Small intestine (tissue), 7 donors: ENCODE results near the gene VPS9D1. TPM values are rescaled to one million over a fixed set of nuclear protein-coding genes. Genes with fewer than 3 reads are reported as not detected.
"Not testable (repeated sequence)": the region's sequence is repeated elsewhere in the genome, so short reads cannot be mapped to it uniquely, and the experiment has no call there.

Experiments
- DNase-seq, 2 donors: peaks; one replicate each; pipeline versions ENCODE4 v3.0.0 to v3.0.0-alpha.2; 2013
- FAIRE-seq: peaks from 2 replicates; lab custom pipeline; 2012; peaks lifted over from hg19 to GRCh38; lab: Jason Lieb, UNC
- H3K27ac ChIP-seq, 3 donors: one replicate each; pipeline ENCODE4 v1.5.1; 2013; ENCODE audit warnings: low read length in 2 of 3, mild to moderate bottlenecking in 2 of 3, control low read depth in 1 of 3, inconsistent platforms in 1 of 3, low read depth in 1 of 3, moderate library complexity in 1 of 3
- H3K27me3 ChIP-seq, 3 donors: one replicate each; pipeline ENCODE4 v1.6.1; 2013; ENCODE audit warnings: low read length in 3 of 3, inconsistent platforms in 1 of 3; ENCODE audit not compliant: control insufficient read depth in 3 of 3, insufficient read depth in 3 of 3
- H3K36me3 ChIP-seq, 3 donors: one replicate each; pipeline ENCODE4 v1.6.1; 2013; ENCODE audit warnings: low read length in 3 of 3, inconsistent platforms in 1 of 3, low read depth in 1 of 3, mild to moderate bottlenecking in 1 of 3, moderate library complexity in 1 of 3; ENCODE audit not compliant: control insufficient read depth in 3 of 3, insufficient read depth in 2 of 3
- H3K4me1 ChIP-seq, 3 donors: one replicate each; pipeline ENCODE4 v1.6.1; 2013; ENCODE audit warnings: low read length in 2 of 3, inconsistent platforms in 1 of 3, low read depth in 1 of 3, mild to moderate bottlenecking in 1 of 3, moderate library complexity in 1 of 3; ENCODE audit not compliant: control insufficient read depth in 3 of 3, insufficient read depth in 2 of 3
- H3K4me3 ChIP-seq, 3 donors: one replicate each; pipeline ENCODE4 v1.5.1; 2013; ENCODE audit warnings: low read length in 3 of 3, control low read depth in 1 of 3, inconsistent platforms in 1 of 3, low read depth in 1 of 3, mild to moderate bottlenecking in 1 of 3, moderate library complexity in 1 of 3
- H3K9me3 ChIP-seq, 2 donors: one replicate each; pipeline ENCODE4 v1.6.1; 2013; ENCODE audit warnings: low read depth in 1 of 2, low read length in 1 of 2; ENCODE audit not compliant: control insufficient read depth in 2 of 2, insufficient read depth in 1 of 2
- WGBS, 3 donors: extraction: QIAGEN DNeasy Blood & Tissue Kit; methylation state at CpG; one replicate each; pipeline ENCODE4 v1.1.7; 2013; 5-methylcytosine and 5-hydroxymethylcytosine counted together
- polyA plus RNA-seq, 4 donors: library from polyadenylated mRNA; stranded (reverse) in 3 of 4; unstranded in 1 of 4; fragments of 200-250 nt in 3 of 4; fragments of 120-200 nt in 1 of 4; gene quantifications; one replicate each; pipeline versions ENCODE4 v1.2.1 to v1.2.3, GENCODE V29; 2013
- donor health status: healthy with polysubstance abuse.
- donor health status: control.
- donor health status: control.
- donor health status: Bipolar disorder and iron deficiency.
- donor health status: healthy.

Gene VPS9D1
- polyA plus RNA-seq, 4 donors, result 12.3 to 48.5 (median 28.8) TPM

DNA sequence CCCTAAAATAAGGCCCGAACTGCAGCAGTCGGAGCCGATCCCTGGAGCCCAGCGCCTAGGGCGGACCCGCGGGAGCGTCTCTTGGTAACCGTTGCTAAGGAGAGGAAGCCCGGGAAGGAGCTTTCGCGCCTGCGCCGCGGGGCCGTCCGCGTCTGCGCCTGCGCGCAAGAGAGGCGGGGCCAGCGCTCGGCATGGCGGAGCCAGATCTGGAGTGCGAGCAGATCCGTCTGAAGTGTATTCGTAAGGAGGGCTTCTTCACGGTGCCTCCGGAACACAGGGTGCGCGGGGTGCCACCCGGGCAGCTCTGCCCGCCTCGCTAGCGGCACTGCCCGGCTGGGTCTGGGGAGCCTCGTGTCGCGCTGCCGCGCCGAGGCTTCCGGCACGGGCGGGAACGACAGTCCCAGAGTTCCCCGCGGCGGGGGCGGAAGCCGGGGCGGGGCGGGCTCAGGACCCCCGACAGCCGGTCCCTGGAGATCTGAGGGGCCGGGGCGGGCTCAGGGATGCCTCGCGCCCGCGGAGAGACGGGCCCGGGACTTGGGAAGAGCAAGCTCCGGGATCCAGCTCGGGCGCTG is 34.1 kb downstream of the VPS9D1 start, which contains the start of gene CDK10:
Gene CDK10, plus strand, starts transcription at position 170 of the 572 bp plus-strand sequence. Its CDS starts 22 bp downstream, at position 192.
- Histone ChIP-seq H3K4me1 (peaks cover 5 to 21% (median 5%) of the 10 kb centered on the region in 3 donors), H3K36me3 (peaks cover 0 to 48% (median 3%) of the 10 kb centered on the region in 3 donors), H3K27ac (peak within 1 kb of the TSS; percentile 88 to 93 (median 93)), H3K27me3 (no peaks in the 10 kb centered on the region), H3K4me3 (peak within 1 kb of the TSS; percentile 80 to 91 (median 80)), H3K9me3 (peaks cover 0 to 15% of the 10 kb centered on the region in 2 donors)
- 0% methylated on average over 49 to 67 of the region's 67 CpGs for WGBS, 3 donors
- FAIRE-seq (no peak), DNase-seq (peak; percentile 92 to 98)

DNA sequence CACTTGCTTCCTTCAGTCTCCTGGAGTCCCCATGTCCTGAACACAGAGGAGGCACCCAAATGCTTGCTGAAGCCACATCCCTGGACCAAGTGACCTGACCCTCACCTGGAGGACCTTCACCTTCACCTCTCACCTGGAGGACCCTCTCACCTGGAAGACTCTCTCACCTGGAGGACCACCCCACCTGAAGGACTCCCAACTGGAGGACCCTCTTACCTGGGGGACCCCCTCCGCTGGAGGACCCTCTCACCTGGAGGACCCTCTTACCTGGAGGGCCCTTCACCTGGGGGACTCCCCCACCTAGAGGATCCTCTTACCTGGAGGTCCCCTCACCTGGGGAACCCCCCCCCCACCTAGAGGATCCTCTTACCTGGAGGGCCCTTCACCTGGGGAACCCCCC is 34.8 kb downstream of the VPS9D1 start:
- Histone ChIP-seq H3K4me3 (peak overlapping the region in 1 of 3 donors; percentile 80), H3K27ac (no peak overlapping the region), H3K4me1 (peaks cover 5 to 21% (median 5%) of the 10 kb centered on the region in 3 donors), H3K27me3 (no peaks in the 10 kb centered on the region), H3K36me3 (peaks cover 0 to 42% (median 3%) of the 10 kb centered on the region in 3 donors), H3K9me3 (peaks cover 0 to 15% of the 10 kb centered on the region in 2 donors)
- FAIRE-seq (no peak), DNase-seq (no peak)
- WGBS, 3 donors, result 50 to 97% (median 85%) methylated on average over 1 of the region's 1 CpG

DNA sequence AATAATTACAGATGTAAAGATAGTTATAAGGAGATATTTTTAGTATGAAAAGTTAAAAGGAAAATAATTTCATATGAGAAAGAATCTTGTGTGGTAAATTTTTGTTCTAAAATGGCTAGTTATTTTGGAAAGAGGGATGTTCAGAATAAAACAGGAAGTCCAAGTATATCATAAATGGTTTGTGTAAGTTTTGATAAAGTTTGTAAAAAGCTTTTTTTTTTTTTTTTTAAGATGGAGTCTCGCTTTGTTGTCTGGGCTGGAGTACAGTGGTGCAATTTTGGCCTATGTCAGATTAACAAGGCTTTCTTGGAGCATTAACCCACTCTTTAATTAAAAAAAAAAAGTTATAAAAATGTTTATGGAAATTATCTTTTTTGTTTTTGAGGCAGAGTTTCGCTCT is 42.4 kb downstream of the VPS9D1 start:
- FAIRE-seq, result no peak
- peaks cover 0 to 10% of the 10 kb centered on the region in 2 donors for H3K9me3 ChIP-seq
- WGBS, 3 donors, result 92 to 96% (median 96%) methylated on average over 2 of the region's 2 CpGs
- H3K4me1 ChIP-seq, result no peaks in the 10 kb centered on the region
- H3K27me3 ChIP-seq, result no peaks in the 10 kb centered on the region
- no peak overlapping the region for H3K4me3 ChIP-seq
- H3K27ac ChIP-seq, result no peak overlapping the region
- H3K36me3 ChIP-seq, result no peaks in the 10 kb centered on the region
- no peak for DNase-seq

DNA sequence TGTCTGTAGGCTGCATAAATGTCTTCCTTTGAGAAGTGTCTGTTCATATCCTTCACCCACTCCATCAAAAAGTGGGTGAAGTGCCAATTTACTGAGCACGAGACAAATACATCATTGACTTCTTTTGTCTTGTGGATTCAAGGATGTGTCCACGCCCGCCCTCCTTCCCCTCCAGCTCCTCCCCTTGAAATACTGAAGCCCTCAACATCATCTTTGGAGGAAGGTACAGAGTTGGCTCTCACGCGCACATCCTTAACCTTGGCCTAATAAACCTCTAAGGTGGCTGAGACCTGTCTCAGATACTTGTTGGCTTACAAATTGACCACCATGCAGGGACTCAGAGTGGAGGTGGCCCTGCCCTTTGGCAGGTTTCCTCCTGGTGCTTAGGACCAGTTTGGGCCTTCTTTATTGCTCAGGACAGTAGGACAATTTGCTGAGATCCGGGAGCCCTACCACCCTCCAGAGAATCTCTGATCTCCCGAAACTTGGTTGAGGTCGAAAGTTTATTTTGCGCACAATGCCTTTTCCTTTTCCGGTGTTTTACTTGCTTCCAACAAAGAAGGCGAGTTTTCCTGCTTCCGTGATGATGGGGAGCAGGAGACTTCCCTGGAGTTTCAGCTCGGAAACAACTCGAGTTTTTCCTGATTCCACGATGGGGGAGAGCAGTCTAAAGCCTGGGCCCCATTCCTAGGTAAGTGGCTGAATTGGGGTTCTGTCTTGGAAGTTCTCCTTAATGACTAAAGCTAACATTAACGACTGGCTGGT is 48.3 kb downstream of the VPS9D1 start:
- H3K36me3 ChIP-seq, result peaks cover 0 to 13% (median 0%) of the 10 kb centered on the region in 3 donors
- peaks cover 0 to 19% (median 2%) of the 10 kb centered on the region in 3 donors for H3K4me1 ChIP-seq
- peaks cover 0 to 2% of the 10 kb centered on the region in 2 donors for H3K9me3 ChIP-seq
- 89 to 94% (median 92%) methylated on average over 16 of the region's 16 CpGs for WGBS, 3 donors
- H3K27me3 ChIP-seq, result no peaks in the 10 kb centered on the region
- no peak overlapping the region for H3K4me3 ChIP-seq
- FAIRE-seq (no peak), DNase-seq (no peak)
- H3K27ac ChIP-seq, result no peak overlapping the region

DNA sequence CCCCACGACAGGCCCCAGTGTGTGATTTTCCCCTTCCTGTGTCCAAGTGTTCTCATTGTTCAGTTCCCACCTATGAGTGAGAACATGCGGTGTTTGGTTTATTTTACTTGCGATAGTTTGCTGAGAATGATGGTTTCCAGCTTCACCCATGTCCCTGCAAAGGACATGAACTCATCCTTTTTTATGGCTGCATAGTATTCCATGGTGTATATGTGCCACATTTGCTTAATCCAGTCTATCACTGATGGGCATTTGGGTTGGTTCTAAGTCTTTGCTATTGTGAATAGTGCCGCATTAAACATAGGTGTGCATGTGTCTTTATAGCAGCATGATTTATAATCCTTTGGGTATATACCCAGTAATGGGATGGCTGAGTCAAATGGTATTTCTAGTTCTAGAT is 49.1 kb downstream of the VPS9D1 start:
- peaks cover 0 to 19% (median 2%) of the 10 kb centered on the region in 3 donors for H3K4me1 ChIP-seq
- 77 to 85% (median 82%) methylated on average over 4 of the region's 4 CpGs for WGBS, 3 donors
- H3K27me3 ChIP-seq, FAIRE-seq, DNase-seq, H3K4me3 ChIP-seq, H3K27ac ChIP-seq, H3K9me3 ChIP-seq: not testable (repeated sequence)
- H3K36me3 ChIP-seq, result peaks cover 0 to 13% (median 0%) of the 10 kb centered on the region in 3 donors

DNA sequence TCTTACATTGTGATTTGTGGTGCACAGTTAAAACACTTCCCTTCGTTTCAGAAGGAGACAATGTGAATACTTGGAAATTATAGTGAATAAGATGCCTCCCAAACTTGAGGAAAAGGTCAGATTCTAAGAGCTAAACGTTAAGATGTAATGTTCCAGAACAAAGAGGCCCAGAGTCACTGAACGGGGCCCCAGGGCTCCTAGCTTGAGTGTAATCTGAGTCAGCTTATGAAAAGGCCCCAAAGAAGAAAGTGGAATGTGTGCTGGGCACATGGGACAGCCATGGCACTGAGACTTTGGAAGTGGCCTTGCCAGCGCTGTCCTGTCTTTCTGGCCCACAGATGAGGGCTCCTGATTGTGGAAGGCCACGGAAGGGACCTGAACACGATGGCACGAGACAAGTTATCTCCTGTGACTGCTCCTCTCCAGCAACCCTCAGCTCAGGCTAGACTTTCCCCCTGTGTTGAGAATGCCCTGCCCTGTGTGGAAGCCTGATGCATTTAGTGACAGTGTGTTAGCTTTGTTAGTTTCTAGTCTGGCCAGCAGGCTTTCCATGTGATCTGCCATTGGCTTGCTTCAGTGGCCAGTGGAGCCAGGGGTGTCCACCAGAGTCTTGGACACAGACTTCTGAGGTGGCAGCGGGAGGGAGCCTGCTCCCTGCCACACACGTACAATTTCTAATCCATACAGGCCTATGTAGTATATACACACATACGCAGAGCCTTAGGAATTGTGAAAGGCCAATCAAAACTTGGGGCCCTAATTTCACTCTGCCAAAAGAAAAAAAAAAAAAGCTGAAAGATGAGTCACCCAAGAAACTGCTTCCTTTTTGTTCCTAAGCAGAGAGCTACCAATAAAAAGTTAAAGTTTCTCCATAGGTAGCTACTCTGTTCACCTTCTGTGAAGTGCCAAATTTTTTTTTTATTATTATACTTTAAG is 49.9 kb downstream of the VPS9D1 start:
- Histone ChIP-seq H3K27ac (peak overlapping the region in 2 of 3 donors; percentile 3 to 63), H3K4me3 (no peak overlapping the region), H3K9me3 (peaks cover 0 to 14% of the 10 kb centered on the region in 2 donors), H3K36me3 (peaks cover 0 to 15% (median 0%) of the 10 kb centered on the region in 3 donors), H3K27me3 (no peaks in the 10 kb centered on the region), H3K4me1 (peaks cover 0 to 19% (median 2%) of the 10 kb centered on the region in 3 donors)
- FAIRE-seq (no peak), DNase-seq (peak in 1 of 2 donors; percentile 40)
- 51 to 75% (median 70%) methylated on average over 10 of the region's 10 CpGs for WGBS, 3 donors

DNA sequence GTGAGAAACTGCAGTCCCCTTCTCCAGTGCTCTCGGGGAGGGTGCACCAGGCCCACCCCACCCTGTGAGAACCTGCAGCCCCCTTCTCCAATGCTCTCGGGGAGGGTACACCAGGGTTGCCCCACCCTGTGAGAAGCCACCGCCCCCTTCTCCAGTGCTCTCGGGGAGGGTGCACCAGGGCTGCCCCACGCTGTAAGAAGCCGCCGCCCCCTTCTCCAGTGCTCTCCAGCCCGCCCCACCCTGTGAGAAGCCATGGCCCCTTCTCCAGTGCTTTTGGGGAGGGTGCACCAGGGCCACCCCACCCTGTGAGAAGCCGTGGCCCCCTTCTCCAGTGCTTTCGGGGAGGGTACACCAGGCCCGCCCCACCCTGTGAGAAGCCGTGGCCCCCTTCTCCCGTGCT is 50.9 kb downstream of the VPS9D1 start:
- Histone ChIP-seq H3K36me3 (peaks cover 0 to 21% (median 0%) of the 10 kb centered on the region in 3 donors), H3K4me3 (no peak overlapping the region), H3K27me3 (no peaks in the 10 kb centered on the region), H3K4me1 (peaks cover 0 to 19% (median 2%) of the 10 kb centered on the region in 3 donors), H3K27ac (no peak overlapping the region), H3K9me3 (peaks cover 0 to 16% of the 10 kb centered on the region in 2 donors)
- DNase-seq, result no peak
- FAIRE-seq, result no peak
- WGBS, 3 donors, result 75 to 78% (median 78%) methylated on average over 10 to 13 of the region's 13 CpGs
